Mucosa of stomach (tissue), 1 donor: ENCODE measurements around the gene SCN8A.

Experiments
- H3K27me3 ChIP-seq: one replicate; pipeline ENCODE4 v1.7.0; 2013; ENCODE audit warnings: mild to moderate bottlenecking, low read length; ENCODE audit not compliant: control insufficient read depth, insufficient read depth
- H3K36me3 ChIP-seq: one replicate; pipeline ENCODE4 v1.7.0; 2013; ENCODE audit warnings: low read length; ENCODE audit not compliant: control insufficient read depth, insufficient read depth
- H3K4me1 ChIP-seq: one replicate; pipeline ENCODE4 v1.7.0; 2013; ENCODE audit warnings: mild to moderate bottlenecking, low read length; ENCODE audit not compliant: control insufficient read depth, insufficient read depth
- H3K4me3 ChIP-seq: one replicate; pipeline ENCODE4 v1.7.0; 2013; ENCODE audit warnings: low read length
- H3K9ac ChIP-seq: one replicate; pipeline ENCODE4 v1.7.0; 2013; ENCODE audit warnings: mild to moderate bottlenecking, low read length, moderate library complexity
- H3K9me3 ChIP-seq: one replicate; pipeline ENCODE4 v1.7.0; 2013; ENCODE audit warnings: mild to moderate bottlenecking, low read length, moderate library complexity; ENCODE audit not compliant: control insufficient read depth
- donor health status: Pancreatic carcinoma.

Gene SCN8A

GRCh38 chr12:51653431-51653830 lies 62.4 kb downstream of the SCN8A start:
- Histone ChIP-seq H3K4me3 (no peak overlapping the region), H3K36me3 (no peaks in the 10 kb centered on the region), H3K27me3 (no peaks in the 10 kb centered on the region), H3K9me3 (no peaks in the 10 kb centered on the region), H3K4me1 (no peaks in the 10 kb centered on the region), H3K9ac (no peak overlapping the region)

GRCh38 chr12:51661199-51661598 lies 70.2 kb downstream of the SCN8A start:
- no peaks in the 10 kb centered on the region for H3K36me3 ChIP-seq

GRCh38 chr12:51661836-51662235 lies 70.8 kb downstream of the SCN8A start:
- H3K9ac ChIP-seq = no peak overlapping the region
- H3K36me3 ChIP-seq = no peaks in the 10 kb centered on the region
- H3K4me3 ChIP-seq = no peak overlapping the region
- no peaks in the 10 kb centered on the region for H3K27me3 ChIP-seq
- no peaks in the 10 kb centered on the region for H3K4me1 ChIP-seq
- no peaks in the 10 kb centered on the region for H3K9me3 ChIP-seq

More at GRCh38 chr12:51661199-51661598, 70.2 kb downstream of the SCN8A start:
- Histone ChIP-seq H3K27me3 (no peaks in the 10 kb centered on the region), H3K9me3 (no peaks in the 10 kb centered on the region), H3K4me3 (no peak overlapping the region), H3K9ac (no peak overlapping the region), H3K4me1 (no peaks in the 10 kb centered on the region)

- H3K9ac ChIP-seq = no peak overlapping the region
- H3K9me3 ChIP-seq = no peaks in the 10 kb centered on the region
- no peaks in the 10 kb centered on the region for H3K4me1 ChIP-seq
- no peaks in the 10 kb centered on the region for H3K27me3 ChIP-seq
- H3K4me3 ChIP-seq = no peak overlapping the region
- no peaks in the 10 kb centered on the region for H3K36me3 ChIP-seq
Measured at GRCh38 chr12:51662728-51663154, 71.7 kb downstream of the SCN8A start.

- H3K36me3 ChIP-seq = no peaks in the 10 kb centered on the region
- no peaks in the 10 kb centered on the region for H3K9me3 ChIP-seq
- H3K9ac ChIP-seq = no peak overlapping the region
- no peaks in the 10 kb centered on the region for H3K27me3 ChIP-seq
- no peak overlapping the region for H3K4me3 ChIP-seq
- H3K4me1 ChIP-seq = no peaks in the 10 kb centered on the region
Measured at GRCh38 chr12:51663390-51663789, 72.4 kb downstream of the SCN8A start.

GRCh38 chr12:51666696-51667095 lies 75.7 kb downstream of the SCN8A start:
- no peaks in the 10 kb centered on the region for H3K36me3 ChIP-seq
- no peaks in the 10 kb centered on the region for H3K4me1 ChIP-seq
- no peaks in the 10 kb centered on the region for H3K27me3 ChIP-seq
- H3K9ac ChIP-seq = no peak overlapping the region
- no peak overlapping the region for H3K4me3 ChIP-seq
- H3K9me3 ChIP-seq = no peaks in the 10 kb centered on the region

- no peaks in the 10 kb centered on the region for H3K9me3 ChIP-seq
- no peaks in the 10 kb centered on the region for H3K36me3 ChIP-seq
- H3K4me3 ChIP-seq = no peak overlapping the region
- no peaks in the 10 kb centered on the region for H3K4me1 ChIP-seq
- no peak overlapping the region for H3K9ac ChIP-seq
- no peaks in the 10 kb centered on the region for H3K27me3 ChIP-seq
Measured at GRCh38 chr12:51667269-51667668, 76.2 kb downstream of the SCN8A start.

GRCh38 chr12:51669271-51669670 lies 78.2 kb downstream of the SCN8A start:
- Histone ChIP-seq H3K9me3 (no peaks in the 10 kb centered on the region), H3K4me1 (no peaks in the 10 kb centered on the region), H3K4me3 (no peak overlapping the region), H3K27me3 (no peaks in the 10 kb centered on the region), H3K9ac (no peak overlapping the region), H3K36me3 (no peaks in the 10 kb centered on the region)

GRCh38 chr12:51669996-51670395 lies 79.0 kb downstream of the SCN8A start:
- H3K4me3 ChIP-seq = no peak overlapping the region
- H3K4me1 ChIP-seq = peaks cover 5% of the 10 kb centered on the region
- H3K36me3 ChIP-seq = no peaks in the 10 kb centered on the region
- no peaks in the 10 kb centered on the region for H3K9me3 ChIP-seq
- no peaks in the 10 kb centered on the region for H3K27me3 ChIP-seq
- H3K9ac ChIP-seq = no peak overlapping the region

GRCh38 chr12:51672334-51672733 lies 81.3 kb downstream of the SCN8A start:
- no peak overlapping the region for H3K9ac ChIP-seq
- no peaks in the 10 kb centered on the region for H3K9me3 ChIP-seq
- peaks cover 7% of the 10 kb centered on the region for H3K4me1 ChIP-seq
- H3K4me3 ChIP-seq = no peak overlapping the region
- no peaks in the 10 kb centered on the region for H3K27me3 ChIP-seq
- H3K36me3 ChIP-seq = no peaks in the 10 kb centered on the region

- H3K9ac ChIP-seq = no peak overlapping the region
- H3K4me3 ChIP-seq = no peak overlapping the region
- H3K27me3 ChIP-seq = no peaks in the 10 kb centered on the region
- no peaks in the 10 kb centered on the region for H3K36me3 ChIP-seq
- no peaks in the 10 kb centered on the region for H3K9me3 ChIP-seq
- H3K4me1 ChIP-seq = peaks cover 7% of the 10 kb centered on the region
Measured at GRCh38 chr12:51675071-51675803, 84.2 kb downstream of the SCN8A start.

- Histone ChIP-seq H3K9ac (no peak overlapping the region), H3K4me3 (no peak overlapping the region), H3K27me3 (no peaks in the 10 kb centered on the region)
Measured at GRCh38 chr12:51676875-51677274, 85.8 kb downstream of the SCN8A start.

More at GRCh38 chr12:51676875-51677274, 85.8 kb downstream of the SCN8A start:
- Histone ChIP-seq H3K36me3 (no peaks in the 10 kb centered on the region), H3K4me1 (peaks cover 7% of the 10 kb centered on the region), H3K9me3 (no peaks in the 10 kb centered on the region)
